Body of pancreas (tissue), 4 donors: Measurements from ENCODE around the gene SPACDR. TPM values are rescaled to one million over a fixed set of nuclear protein-coding genes. Genes with fewer than 3 reads are reported as not detected.

Experiments used
- ATAC-seq: fragments of 150-250 bp; one replicate; pipeline ENCODE4 v1.9.1; 2016
- DNase-seq, 4 donors: peaks; one replicate each; pipeline ENCODE4 v3.0.0-alpha.2; 2019
- H3K27ac ChIP-seq, 4 donors: fragments of 200-600 bp; sonication (generic); 1 replicate in 3 of 4; 2 replicates in 1 of 4; pipeline versions ENCODE4 v1.5.1 to v1.6.1; 2016 to 2019; ENCODE audit warnings: mild to moderate bottlenecking in 1 of 4, mixed read lengths in 1 of 4, moderate library complexity in 1 of 4
- H3K27me3 ChIP-seq, 2 donors: fragments of 200-600 bp; sonication (generic); one replicate each; pipeline ENCODE4 v1.6.0; 2016; ENCODE audit warnings: mild to moderate bottlenecking in 1 of 2
- H3K36me3 ChIP-seq, 2 donors: fragments of 200-600 bp; sonication (generic); replicated peaks in 1 of 2; 2 replicates each; pipeline ENCODE4 v1.5.1; 2016; ENCODE audit warnings: low read depth in 2 of 2; ENCODE audit not compliant: insufficient read depth in 1 of 2
- H3K4me1 ChIP-seq: fragments of 200-600 bp; sonication (generic); one replicate; pipeline ENCODE4 v1.6.0; 2016
- H3K4me3 ChIP-seq, 2 donors: fragments of 200-600 bp; sonication (generic); 1 replicate in 1 of 2; 2 replicates in 1 of 2; pipeline ENCODE4 v1.5.1; 2016 to 2019
- H3K9me3 ChIP-seq, 3 donors: fragments of 200-600 bp; sonication (generic); 1 replicate in 2 of 3; 2 replicates in 1 of 3; pipeline ENCODE4 v1.5.1; 2016
- CTCF ChIP-seq, 7 experiments: fragments of 450-650 bp in 4 of 7; fragments of 200-600 bp in 3 of 7; sonication (generic) in 3 of 7; IDR thresholded peaks; one replicate each; pipeline ENCODE4 v1.5.1; 2016 to 2019; ENCODE audit warnings: antibody characterized with exemption in 7 of 7
- POLR2A ChIP-seq, 3 donors: fragments of 450-650 bp; IDR thresholded peaks; one replicate each; pipeline ENCODE4 v1.6.1; 2016; ENCODE audit warnings: antibody characterized with exemption in 3 of 3, mild to moderate bottlenecking in 2 of 3
- WGBS, 2 donors: methylation state at CpG; one replicate each; pipeline ENCODE4 v1.1.5; 2017; 5-methylcytosine and 5-hydroxymethylcytosine counted together
- intact Hi-C: fragments of 100-400 bp; cut with DNase I; formaldehyde crosslinking; loops from one replicate; pipeline ENCODE4 v1.15.1; 2023
- total RNA-seq, 2 donors: library from RNA; depleted of rRNA; stranded (reverse); fragments of >200 nt; gene quantifications; one replicate each; pipeline ENCODE4 v1.1.0, GENCODE V29; 2016

The SPACDR gene
- total RNA-seq, 2 donors from 2014 or later = 1.0 TPM; not detected in 1

GRCh38 chr7:100433276-100433591, 30.8 kb downstream of the SPACDR start:
- H3K4me1 ChIP-seq = peaks cover 47% of the 10 kb centered on the region
- peak overlapping the region in 1 of 4 donors; percentile 23 for H3K27ac ChIP-seq
- intact Hi-C loops = no loop called here

GRCh38 chr7:100432621-100433275, 31.3 kb downstream of the SPACDR start:
- Histone ChIP-seq H3K27me3 (no peaks in the 10 kb centered on the region), H3K4me3 (no peak overlapping the region), H3K4me1 (peaks cover 51% of the 10 kb centered on the region), H3K27ac (peak overlapping the region in 2 of 4 donors; percentile 14 to 23), H3K9me3 (no peaks in the 10 kb centered on the region), H3K36me3 (peaks cover 0 to 8% of the 10 kb centered on the region in 2 donors)
- DNase-seq (no peak), ATAC-seq (no peak)
- intact Hi-C loops = no loop called here
- TF ChIP-seq POLR2A (IDR thresholded peaks at IDR 0.05) = no peak
- no peak for TF ChIP-seq CTCF (IDR thresholded peaks at IDR 0.05)
- WGBS, 2 donors = 86 to 89% methylated on average over 21 of the region's 21 CpGs

More at GRCh38 chr7:100433276-100433591, 30.8 kb downstream of the SPACDR start:
- WGBS, 2 donors = 71 to 77% methylated on average over 4 of the region's 4 CpGs
- DNase-seq = no peak
- ATAC-seq = no peak
- H3K9me3 ChIP-seq = no peaks in the 10 kb centered on the region
- no peak for TF ChIP-seq POLR2A (IDR thresholded peaks at IDR 0.05)
- no peak for TF ChIP-seq CTCF (IDR thresholded peaks at IDR 0.05)
- peaks cover 0 to 8% of the 10 kb centered on the region in 2 donors for H3K36me3 ChIP-seq
- no peak overlapping the region for H3K4me3 ChIP-seq
- no peaks in the 10 kb centered on the region for H3K27me3 ChIP-seq

- H3K4me1 ChIP-seq = peaks cover 55% of the 10 kb centered on the region
- no peaks in the 10 kb centered on the region for H3K9me3 ChIP-seq
- WGBS, 2 donors = 59 to 64% methylated on average over 4 of the region's 4 CpGs
- intact Hi-C loops = no loop called here
- TF ChIP-seq POLR2A (IDR thresholded peaks at IDR 0.05) (peak in 1 of 3 donors; percentile 9), CTCF (IDR thresholded peaks at IDR 0.05) (no peak)
- H3K27me3 ChIP-seq = no peaks in the 10 kb centered on the region
- DNase-seq (no peak), ATAC-seq (no peak)
- peaks cover 0 to 8% of the 10 kb centered on the region in 2 donors for H3K36me3 ChIP-seq
- peak overlapping the region in 2 of 4 donors; percentile 14 to 18 for H3K27ac ChIP-seq
- H3K4me3 ChIP-seq = no peak overlapping the region
Measured at GRCh38 chr7:100432053-100432452, 32.0 kb downstream of the SPACDR start.

- H3K36me3 ChIP-seq = peaks cover 0 to 8% of the 10 kb centered on the region in 2 donors
- intact Hi-C loops = no loop called here
- H3K4me1 ChIP-seq = peaks cover 51% of the 10 kb centered on the region
- WGBS, 2 donors = 81 to 89% methylated on average over 17 to 21 of the region's 23 CpGs
- no peak for ATAC-seq
- no peak overlapping the region for H3K4me3 ChIP-seq
- peak overlapping the region in 2 of 4 donors; percentile 100 for H3K27ac ChIP-seq
- H3K27me3 ChIP-seq = no peaks in the 10 kb centered on the region
- H3K9me3 ChIP-seq = no peaks in the 10 kb centered on the region
- TF ChIP-seq POLR2A (IDR thresholded peaks at IDR 0.05) (no peak), CTCF (IDR thresholded peaks at IDR 0.05) (no peak)
- DNase-seq = no peak
Measured at GRCh38 chr7:100431286-100431735, 32.7 kb downstream of the SPACDR start.
